HG03045 (cell line): ENCODE results near the gene KCND2.

ENCODE experiments used
- ATAC-seq: cut with Tn5 transposase; IDR thresholded peaks from one replicate; pipeline ENCODE4 v1.9.1; 2021; ENCODE audit warnings: mild to moderate bottlenecking, moderate library complexity; ENCODE audit not compliant: unreplicated experiment

KCND2 gene

GRCh38 chr7:120307991-120308545 is 35.1 kb downstream of the KCND2 start:
- no peak for ATAC-seq

GRCh38 chr7:120311028-120311788 is 38.2 kb downstream of the KCND2 start:
- ATAC-seq: no peak

- no peak for ATAC-seq
Observed at GRCh38 chr7:120320218-120320961, 47.4 kb downstream of the KCND2 start.

- no peak for ATAC-seq
Observed at GRCh38 chr7:120327054-120327453, 54.1 kb downstream of the KCND2 start.

- no peak for ATAC-seq
Observed at GRCh38 chr7:120332433-120332832, 59.5 kb downstream of the KCND2 start.

GRCh38 chr7:120334475-120334874 is 61.5 kb downstream of the KCND2 start:
- peak; percentile 77 for ATAC-seq

GRCh38 chr7:120337308-120337907 is 64.4 kb downstream of the KCND2 start:
- ATAC-seq: peak; percentile 68

GRCh38 chr7:120344276-120344675 is 71.3 kb downstream of the KCND2 start:
- no peak for ATAC-seq

- no peak for ATAC-seq
Observed at GRCh38 chr7:120353171-120353570, 80.2 kb downstream of the KCND2 start.

GRCh38 chr7:120360918-120361317 is 87.9 kb downstream of the KCND2 start:
- ATAC-seq: peak; percentile 94

- no peak for ATAC-seq
Observed at GRCh38 chr7:120363414-120363813, 90.4 kb downstream of the KCND2 start.

GRCh38 chr7:120370954-120371353 is 98.0 kb downstream of the KCND2 start:
- ATAC-seq: peak; percentile 78

GRCh38 chr7:120373174-120373573 is 100.2 kb downstream of the KCND2 start:
- no peak for ATAC-seq

- no peak for ATAC-seq
Observed at GRCh38 chr7:120394595-120394994, 121.6 kb downstream of the KCND2 start.

GRCh38 chr7:120395526-120396019 is 122.6 kb downstream of the KCND2 start:
- ATAC-seq: peak; percentile 91

- ATAC-seq: no peak
Observed at GRCh38 chr7:120398284-120399000, 125.5 kb downstream of the KCND2 start.

- ATAC-seq: peak; percentile 35
Observed at GRCh38 chr7:120400806-120401455, 128.0 kb downstream of the KCND2 start.

- peak; percentile 54 for ATAC-seq
Observed at GRCh38 chr7:120402079-120402767, 129.2 kb downstream of the KCND2 start.

GRCh38 chr7:120402801-120403200 is 129.8 kb downstream of the KCND2 start:
- ATAC-seq: no peak

- ATAC-seq: peak; percentile 64
Observed at GRCh38 chr7:120404042-120404441, 131.1 kb downstream of the KCND2 start.
